Activated CD4-positive, alpha-beta T cell treated with anti-CD3 and anti-CD28 coated beads for 4 hours (primary cell): ENCODE data around the gene RECK.

ENCODE experiments used
- DNase-seq, 2 donors: peaks; one replicate each; pipeline ENCODE4 v3.0.0-alpha.2; 2020

The RECK gene

DNA sequence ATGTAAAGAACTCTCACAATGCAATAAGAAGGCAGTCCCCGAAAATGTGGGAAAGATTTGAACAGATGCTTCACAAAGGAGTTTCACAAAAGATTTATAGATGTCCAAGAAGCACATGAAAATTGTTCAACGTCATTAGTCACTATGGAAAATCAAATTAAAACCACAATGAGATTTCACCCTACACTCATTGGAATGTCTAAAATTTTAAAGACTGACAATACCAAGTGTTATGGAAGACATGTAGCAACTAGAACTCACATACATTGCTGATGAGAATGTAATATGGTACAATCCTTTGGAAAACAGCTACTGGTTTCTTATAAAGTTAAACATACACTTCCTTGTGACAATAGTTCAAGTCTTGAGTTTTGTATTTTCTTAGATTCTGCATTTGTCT, 11.0 kb upstream of the RECK start:
- no peak for DNase-seq

DNA sequence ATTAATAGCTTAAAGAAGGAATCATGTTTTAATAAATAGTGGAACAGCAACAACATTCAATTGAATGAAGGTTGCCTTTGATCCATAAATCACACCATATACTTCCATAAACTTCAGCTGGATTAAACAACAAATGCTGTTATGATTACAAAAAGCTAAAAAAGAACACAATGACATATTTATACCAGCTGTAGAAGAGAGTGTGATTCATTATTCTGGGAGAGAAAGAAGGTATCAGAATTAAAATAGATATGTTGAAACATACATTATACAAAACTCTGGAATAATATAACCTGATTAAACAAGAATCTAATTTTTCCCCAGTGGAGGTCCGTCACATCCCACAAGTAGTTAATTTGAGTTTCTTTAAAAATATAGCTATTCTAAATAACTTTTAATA, 7.5 kb upstream of the RECK start:
- no peak for DNase-seq

DNA sequence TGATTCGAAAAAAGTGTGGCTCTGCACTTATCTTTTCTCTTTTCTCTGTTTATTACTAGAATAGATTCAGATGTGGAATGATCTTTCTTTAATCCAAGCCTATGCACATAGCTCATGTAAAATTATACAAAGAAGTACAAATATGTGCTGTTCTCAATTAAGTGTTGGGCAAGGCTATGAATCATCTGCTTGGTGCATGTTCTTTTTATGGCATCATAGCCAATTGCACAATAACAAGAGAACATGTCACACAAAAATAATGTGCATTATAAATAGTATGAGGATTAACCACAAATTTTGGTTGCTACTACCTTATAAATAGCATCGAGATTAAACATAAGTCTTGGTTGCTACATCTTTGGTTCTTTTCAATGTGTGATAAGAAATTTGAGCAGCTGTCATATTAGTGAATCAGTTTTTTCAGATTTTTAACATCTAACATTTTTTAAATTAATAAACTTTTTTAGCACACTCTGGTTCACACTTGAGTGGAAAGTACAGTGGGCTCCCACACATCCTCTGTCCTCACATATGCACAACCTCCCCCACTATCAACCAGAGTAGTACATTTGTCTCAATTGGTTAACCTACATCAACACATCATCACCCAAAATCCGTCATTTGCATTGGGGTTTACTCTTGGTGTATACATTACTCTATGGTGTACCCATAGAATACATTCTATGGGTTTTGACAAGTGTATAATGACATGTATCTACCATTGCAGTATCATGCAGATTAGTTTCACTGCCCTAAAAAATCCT, 6.8 kb upstream of the RECK start:
- DNase-seq = no peak

DNA sequence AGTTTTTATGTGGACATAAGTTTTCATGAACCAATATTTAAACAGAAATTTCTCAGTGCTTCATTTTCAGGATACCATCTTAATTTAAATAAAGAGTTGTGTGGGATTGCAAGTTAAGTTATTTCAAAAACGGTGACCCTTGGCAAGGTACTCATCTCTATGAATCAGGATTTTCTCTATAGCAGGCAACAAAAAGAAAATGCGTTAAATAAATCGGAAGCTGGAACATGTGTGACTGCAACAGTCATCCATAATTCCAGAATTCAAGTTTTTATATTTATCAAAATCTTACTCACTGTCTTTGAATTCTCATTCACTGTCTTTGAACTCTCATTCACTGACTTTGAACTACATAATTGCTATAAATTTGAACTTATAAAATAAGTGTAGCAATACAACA, 5.8 kb upstream of the RECK start:
- DNase-seq = no peak

DNA sequence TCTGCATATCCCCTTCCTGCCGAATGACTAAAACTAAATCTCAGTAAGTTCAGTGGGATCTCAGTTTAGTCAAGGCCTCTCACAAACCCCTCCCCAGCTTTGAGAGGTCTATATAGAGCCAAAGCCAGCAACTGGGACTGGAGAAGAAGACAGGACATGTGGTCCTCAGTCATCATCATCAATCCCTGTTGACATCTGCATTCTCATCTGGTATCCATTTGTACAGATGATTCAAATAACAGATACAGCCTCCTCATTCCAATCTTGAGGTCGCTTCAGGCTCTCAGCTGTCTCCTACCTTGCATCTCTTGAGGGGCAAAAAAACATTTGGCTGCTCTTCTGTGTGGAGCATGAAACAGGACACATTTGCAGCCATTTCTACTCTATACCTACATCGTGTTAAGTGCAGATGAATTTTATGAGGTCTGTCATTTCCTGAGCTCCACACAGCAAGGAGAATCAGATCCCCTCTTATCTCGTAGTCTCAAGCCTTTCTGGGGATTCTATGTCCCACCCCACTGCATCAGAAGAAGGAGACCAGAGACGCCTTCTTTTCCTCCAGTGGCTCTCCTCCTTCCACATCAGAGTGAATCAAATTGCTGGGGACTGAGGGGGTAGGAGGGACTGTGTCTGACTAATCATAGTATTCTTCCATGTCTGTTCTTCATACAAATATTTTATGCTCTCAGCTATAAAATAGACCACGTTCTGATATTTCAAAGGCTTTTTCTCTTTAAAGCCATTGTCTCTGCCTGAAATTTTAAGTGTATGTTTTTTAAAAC, 4.7 kb upstream of the RECK start:
- no peak for DNase-seq

DNA sequence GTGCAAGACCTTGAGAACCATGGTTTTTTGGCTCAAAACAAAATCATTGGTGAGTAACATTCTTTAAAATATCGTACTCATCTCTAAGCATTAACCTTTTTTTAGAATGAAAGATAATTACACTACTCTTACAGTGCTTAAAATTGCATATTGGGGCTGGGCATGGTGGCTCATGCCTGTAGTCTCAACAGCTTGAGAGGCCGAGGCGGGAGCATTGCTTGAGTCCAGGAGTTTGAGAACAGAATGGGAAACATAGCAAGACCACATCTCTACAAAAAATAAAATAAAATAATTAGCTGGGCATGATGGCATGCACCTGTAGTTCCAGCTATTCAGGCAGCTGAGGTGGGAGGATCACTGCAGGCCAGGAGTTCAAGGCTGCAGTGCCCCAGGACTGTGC, 2.9 kb upstream of the RECK start:
- DNase-seq = no peak

DNA sequence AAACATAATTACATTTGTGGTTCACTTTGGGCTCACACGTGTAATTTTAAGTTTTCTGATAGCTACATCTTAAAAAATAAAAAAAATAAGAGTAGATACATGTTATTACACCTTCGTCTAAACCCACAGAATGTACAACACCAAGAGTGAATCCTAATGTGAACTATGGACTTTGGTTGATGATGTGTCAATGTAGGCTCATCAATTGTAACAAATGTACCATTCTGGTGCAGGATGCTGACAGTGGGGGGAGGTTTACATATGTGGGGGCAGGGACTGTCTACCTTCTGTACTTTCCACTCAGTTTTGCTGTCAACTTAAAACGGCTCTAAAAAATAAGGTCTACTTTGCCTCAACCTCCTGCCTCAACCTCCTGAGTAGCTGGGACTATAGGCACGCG, 2.5 kb upstream of the RECK start:
- no peak for DNase-seq

DNA sequence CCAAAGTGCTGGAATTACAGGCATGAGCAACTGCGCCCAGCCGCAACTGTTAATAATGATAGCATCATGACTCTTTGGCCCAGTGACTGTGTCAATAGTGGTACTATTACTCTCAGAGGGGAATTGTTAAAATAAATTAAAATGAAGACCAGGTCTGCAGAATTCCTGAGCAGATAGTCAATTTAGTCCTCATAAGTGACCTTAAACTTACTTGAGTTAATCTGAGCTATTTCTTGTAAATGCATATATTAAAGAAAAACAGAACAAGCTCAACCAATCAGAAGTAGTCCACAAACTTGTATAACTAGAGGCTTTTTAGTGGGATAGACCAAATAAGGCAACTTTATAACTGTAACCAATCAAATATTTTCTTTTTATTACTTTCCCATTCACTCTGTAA, 1.7 kb upstream of the RECK start:
- DNase-seq = no peak

DNA sequence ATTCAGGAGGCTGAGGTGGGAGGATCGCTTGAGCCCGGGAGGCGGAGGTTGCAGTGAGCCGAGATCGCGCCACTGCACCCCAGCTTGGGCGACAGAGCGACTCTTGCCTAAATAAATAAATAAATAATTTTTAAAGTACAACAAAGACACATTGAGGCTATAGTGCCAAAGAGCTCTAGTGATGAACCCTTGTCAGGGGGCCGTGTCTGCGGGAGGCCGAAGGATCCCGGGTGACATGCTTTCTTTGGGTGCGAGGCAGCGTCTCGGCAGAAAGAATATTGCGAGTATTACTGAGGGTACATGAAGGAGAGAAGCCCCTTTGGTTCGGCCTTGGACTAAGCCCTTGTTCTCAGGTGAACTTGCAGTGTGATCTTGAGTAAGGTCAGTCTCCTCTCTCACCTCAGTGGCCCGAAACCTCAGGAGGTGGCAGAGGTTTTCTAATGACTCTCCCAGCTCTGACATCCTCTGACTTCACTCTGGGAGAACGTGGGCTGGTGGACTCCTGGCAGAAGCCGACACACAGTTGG, 397 bp upstream of the RECK start:
- no peak for DNase-seq

DNA sequence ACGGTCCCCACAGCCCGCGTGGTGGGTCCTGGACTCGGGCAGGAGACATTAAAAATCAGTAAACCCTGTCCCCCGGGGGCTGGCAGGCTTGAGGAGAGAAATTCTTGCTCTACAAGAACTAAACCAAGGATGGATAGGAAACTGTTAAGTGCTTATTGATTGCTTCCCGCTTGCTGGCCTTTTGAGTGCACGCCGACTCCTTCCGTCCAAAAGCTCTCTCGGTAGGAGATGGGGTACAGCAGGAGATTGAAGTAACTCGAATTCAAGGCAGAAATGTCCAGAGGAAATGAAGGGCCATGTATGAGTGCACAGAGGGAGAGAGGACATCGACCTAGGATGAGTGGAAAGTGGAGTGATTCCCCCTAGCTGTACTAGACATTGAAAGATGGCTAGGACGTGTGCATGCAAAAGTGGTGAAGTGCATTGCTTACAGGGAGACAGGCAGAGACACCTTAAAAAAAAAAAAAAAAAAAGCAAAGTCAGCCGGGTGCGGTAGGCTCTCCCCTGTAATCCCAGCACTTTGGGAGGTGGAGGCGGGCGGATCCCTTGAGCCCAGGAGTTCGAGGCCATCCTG, 923 bp downstream of the RECK start:
- DNase-seq = no peak

DNA sequence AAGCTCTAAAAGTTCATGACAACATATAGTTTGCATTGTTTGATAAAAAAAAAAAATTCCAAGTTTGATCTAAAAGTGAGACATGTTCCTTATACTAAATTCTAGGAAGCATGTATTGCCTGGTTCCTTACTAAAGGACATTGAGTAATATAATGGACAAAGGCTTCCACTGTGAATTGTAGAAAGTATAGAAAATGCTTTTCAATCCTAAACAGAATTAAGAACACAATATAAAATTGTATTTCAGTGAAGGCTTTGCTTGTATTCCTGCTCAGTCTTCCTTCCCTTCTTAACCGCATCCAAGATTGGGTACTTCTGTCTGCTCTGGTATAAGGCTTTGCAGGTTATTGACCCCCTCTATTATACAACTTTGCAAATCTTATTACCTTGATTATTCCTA, 2.4 kb downstream of the RECK start:
- no peak for DNase-seq

DNA sequence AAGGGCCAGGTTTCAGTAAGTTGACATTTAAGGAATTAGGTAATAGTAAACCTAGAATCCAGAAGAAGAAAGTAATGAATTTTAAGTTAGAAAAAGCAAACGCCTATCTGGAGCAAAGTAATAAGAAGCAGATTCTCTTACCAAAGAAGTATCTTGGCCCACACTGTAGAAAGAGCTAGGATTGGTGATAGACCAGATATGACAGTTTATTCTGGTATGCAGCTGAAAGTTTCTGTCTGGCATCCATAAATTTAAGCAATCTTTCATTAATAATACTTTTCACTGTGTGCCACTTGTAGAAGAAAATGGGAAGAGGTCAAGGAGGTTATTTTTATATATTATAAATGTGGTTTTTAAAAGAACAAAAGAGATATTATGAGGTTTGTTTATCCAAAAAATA, 3.0 kb downstream of the RECK start:
- DNase-seq = no peak

DNA sequence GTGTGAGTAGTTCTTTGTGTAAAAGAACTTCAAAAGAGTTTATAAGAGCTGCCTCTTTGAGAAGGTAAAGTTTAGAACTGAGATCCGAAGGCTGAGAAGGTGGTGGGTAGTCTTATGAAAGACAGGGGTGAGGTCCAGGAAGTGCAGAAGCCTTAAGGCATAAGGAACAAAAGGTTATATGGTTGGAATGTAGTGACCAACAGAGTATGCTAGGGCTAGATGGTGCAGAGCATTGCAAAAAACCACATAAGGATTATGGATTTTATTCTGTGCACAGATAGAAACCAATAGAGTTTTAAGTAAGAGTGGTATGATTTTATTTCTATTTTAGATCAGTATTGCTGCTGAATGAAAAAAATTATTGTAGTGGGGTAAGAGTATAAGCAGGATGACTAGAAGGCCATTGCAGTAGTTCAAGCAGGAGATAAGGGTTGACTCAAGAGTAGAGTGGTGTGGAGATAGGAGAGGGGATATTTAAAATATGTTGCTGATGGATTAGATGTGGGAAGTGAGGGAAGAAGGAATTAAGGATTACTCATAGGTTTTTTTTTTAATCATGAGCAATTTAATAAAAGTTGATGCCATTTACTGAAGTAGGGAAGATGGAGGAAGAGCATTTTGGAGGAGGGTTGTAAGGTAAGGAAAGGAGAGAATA, 3.7 kb downstream of the RECK start:
- DNase-seq = no peak

DNA sequence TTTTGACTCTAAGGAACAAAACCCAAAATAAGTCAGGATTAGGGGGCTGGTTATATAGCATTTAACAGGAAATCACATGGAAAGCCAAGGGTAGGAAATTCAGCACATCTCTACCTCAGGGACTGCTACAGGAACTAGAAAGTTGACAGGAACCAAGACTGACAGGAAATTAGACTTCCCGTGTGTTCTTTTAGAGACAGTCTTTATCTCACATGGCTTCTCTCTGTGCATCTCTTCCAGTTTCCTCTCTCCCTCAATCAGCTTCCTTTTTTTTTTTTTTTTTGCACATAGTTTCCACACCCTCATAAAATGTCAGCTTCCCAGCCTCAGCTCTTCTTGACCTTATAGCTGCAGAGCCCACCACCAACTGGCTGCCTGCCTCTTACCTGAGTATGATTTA, 4.8 kb downstream of the RECK start:
- DNase-seq = no peak

DNA sequence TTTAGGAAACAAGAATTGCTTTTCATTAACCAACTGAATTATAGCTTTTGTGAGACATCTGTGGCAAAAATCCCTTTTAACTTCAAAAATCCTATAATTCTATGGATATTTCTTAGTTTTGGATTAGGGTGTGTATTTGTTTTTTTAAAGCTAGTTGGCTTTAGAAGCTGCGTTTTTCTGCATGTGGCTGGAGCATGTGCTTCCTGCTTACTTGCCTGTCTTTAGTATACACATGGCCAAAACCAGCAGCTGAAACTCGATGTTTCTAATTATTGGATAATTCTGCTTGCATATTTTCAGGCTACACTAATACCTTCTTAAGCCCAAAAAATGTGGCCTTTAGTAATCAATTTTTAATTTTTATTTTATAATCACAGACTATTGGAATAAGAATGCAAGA, 8.9 kb downstream of the RECK start:
- DNase-seq = no peak

DNA sequence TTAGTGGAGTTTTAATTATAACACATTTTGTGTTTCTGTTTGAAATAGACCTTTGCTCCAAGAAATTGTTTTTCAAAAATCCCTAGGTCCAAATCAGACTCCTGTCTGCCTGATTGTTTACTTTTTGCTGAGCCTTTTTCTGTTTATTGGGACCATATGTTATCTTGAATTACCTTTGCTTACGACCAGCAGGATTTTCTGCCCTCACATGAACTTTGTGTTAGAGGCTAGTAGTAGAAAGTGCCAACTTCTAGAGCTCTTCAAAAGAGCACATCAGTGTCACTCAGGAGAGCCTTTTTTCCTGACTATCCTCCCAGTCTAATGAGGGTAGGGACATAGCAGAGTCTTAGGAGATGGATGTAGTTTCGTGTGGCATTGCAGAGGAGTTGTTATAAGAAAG, 10.2 kb downstream of the RECK start:
- DNase-seq = no peak

DNA sequence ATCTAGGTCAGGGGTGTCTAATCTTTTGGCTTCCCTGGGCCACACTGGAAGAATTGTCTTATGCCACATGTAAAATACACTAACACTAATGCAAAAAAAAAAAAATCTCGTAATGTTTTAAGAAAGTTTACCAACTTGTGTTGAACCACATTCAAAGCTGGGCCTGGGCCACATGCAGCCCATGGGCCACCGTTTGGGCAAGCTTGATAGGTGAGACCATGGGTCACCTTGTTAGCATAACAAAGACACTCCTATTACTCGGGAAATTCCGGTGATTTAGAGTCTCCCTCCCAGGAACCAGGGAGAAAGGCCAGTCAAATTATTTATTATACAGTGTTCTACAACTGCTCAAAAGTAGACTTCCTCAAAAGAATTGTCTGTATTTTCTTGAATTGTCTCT, 12.7 kb downstream of the RECK start:
- no peak for DNase-seq

DNA sequence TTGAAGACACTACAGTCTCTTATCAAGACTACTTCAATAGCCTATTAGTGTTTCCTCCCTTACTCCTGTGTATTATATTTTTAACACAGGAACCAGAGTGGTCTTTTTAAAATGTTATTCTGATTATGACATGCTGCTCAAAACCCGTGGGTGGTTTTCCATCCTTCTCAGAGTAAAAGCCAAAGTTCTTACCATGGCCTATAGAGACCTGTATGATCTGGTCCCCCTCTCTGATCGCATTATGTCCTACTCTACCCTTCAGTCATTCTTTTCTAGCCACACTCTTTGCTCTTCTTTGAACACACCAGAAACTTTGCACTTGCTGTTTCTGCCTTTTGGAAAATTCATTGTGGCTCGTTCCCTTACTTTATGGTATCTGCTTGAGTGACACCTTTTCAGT, 13.8 kb downstream of the RECK start:
- no peak for DNase-seq

DNA sequence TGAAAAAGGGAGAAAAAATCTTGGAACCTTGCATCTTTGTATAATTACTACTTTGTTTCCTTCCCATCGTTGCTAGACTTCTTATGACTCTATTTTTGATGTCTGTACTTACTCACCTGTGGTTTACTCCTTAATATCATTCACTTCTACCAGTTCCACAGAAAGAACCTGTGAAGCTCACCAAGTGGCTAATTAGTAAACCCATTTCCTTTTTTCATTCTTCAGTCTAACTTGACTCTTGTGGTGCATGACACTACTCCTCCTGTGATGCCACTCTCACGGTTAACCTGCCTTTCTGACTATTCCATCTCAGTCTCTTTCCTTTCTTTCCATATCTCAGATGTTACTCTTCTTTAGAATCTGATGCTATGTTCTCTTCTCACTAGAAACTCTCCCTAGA, 14.6 kb downstream of the RECK start:
- DNase-seq = no peak

DNA sequence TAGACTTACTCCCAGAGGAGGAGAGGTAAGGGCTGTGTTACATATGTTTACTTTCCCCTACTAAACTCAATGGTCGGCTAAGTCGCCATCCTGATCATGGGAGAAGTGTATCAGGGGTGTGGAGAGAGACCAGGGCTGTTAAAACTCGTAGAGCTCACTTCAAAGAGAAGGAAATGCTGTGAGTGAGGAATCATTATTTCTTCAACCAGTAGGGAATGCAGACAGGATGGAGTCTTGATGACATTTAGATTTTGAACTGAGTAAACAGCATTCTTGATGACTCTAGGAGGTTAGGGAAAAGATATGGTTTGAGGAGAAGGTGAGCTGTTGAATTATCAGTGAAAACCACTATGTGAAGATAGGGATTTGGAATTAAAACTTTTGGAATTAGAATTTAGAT, 17.3 kb downstream of the RECK start:
- DNase-seq = no peak

DNA sequence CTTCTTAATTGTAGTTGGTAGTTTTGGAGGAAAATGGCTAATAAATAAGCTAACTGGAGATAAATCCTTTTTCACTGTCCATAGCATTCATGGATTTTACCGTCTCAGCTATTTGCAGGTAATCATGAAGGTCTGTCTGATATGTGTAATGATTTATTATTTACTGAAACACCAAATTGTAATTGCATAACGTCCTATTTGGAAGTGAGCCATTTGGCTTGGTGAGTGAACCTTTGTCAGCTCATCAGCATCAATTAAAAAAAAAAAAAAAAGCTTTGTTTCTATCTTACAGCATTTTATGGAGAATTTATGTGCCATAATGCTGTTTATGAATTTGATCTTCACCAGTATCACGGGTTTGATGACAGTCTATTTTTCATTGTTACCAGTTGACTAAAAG, 20.2 kb downstream of the RECK start:
- no peak for DNase-seq

DNA sequence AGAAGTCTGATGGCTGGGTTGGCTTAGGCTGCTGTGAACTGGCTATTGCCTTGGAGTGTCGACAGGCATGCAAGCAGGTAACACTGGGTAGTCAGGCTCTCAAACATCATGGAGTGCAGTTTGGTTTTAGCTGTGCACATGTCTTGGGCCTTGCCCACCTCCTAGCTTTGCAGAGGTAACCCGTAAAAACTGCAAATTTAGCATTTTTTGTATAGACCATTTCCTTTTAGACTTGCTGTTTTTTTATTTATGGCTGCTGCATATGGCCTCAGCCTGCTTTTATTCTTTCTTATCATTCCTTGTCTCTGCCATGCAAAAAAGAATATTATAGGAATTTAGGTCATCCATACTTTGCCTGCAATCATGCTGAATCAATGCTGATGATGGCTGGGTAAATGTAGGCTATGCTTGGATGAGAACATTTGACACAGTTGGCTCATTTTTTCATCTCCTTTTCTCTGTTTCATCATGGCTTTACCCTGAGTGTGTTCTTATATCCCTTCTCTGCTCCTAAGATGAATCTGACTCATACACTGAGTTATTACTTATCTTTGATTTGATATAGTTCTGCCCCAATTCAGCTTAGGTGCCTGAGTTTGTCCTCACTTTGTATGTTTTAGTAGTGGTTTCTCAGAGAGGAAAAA, 27.2 kb downstream of the RECK start:
- no peak for DNase-seq

DNA sequence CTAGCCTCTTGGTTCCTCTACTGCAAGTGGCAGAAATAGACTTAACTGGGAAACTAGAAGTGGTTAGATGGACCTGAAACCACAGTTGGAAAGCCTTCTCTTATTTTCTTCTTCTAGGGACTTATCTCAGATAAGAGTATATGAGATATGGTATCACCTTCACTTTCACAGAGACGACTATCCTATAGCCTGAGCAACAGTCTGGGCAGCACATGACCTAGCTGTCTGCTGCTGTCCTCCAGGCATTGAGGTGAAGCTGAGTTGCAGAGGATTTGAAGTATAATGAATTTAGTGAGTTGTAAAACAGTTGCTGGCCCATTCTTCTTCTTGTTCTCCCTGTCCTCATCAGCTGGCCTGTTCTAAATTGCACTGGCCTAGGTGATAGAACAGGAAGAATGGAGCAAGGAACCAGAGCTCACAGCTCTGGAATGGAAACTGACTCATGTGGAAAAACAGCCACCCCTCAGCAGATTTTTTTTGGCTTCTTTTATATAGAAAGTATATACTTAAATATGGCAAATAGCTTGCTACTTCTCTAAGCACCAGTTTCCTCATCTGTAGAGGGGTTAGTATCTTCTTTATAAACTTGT, 27.8 kb downstream of the RECK start:
- no peak for DNase-seq
